Mesothelial cell of epicardium (in vitro differentiated cells): ENCODE results near the gene GLT6D1. TPM values are rescaled to one million over a fixed set of nuclear protein-coding genes. Genes with fewer than 3 reads are reported as not detected.

Source experiments
- DNase-seq, 2 experiments: peaks; one replicate each; pipeline ENCODE4 v3.0.0; 2021; ENCODE audit warnings: low spot score in 2 of 2; ENCODE audit not compliant: unreplicated experiment in 2 of 2
- H3K27ac Mint-ChIP-seq: 2 replicates; pipeline ENCODE4 v1.8.0; 2021; ENCODE audit warnings: mixed read lengths
- H3K27me3 Mint-ChIP-seq: 2 replicates; pipeline ENCODE4 v1.8.0; 2021; ENCODE audit warnings: low read depth, mixed read lengths
- H3K36me3 Mint-ChIP-seq: 2 replicates; pipeline ENCODE4 v1.8.0; 2021; ENCODE audit warnings: mixed read lengths
- H3K4me1 Mint-ChIP-seq: 2 replicates; pipeline ENCODE4 v1.8.0; 2021; ENCODE audit warnings: mixed read lengths
- H3K4me3 Mint-ChIP-seq: 2 replicates; pipeline ENCODE4 v1.8.0; 2021; ENCODE audit warnings: mild to moderate bottlenecking, moderate library complexity, mixed read lengths
- H3K9me3 Mint-ChIP-seq: 2 replicates; pipeline ENCODE4 v1.8.0; 2021; ENCODE audit warnings: mixed read lengths
- CTCF ChIP-seq: fragments of 200-600 bp; sonication (generic); IDR thresholded peaks from one replicate; pipeline ENCODE4 v1.5.0; 2021; ENCODE audit warnings: antibody characterized with exemption; ENCODE audit not compliant: unreplicated experiment
- total RNA-seq: library from RNA; stranded (reverse); gene quantifications from 3 replicates; pipeline ENCODE4 v1.2.1, GENCODE V29; 2021

GLT6D1 gene
- total RNA-seq, 1 donor from 2014 or later: not detected

- H3K9me3 Mint-ChIP-seq: no peaks in the 10 kb centered on the region
- H3K27ac Mint-ChIP-seq: no peak overlapping the region
- H3K4me3 Mint-ChIP-seq: no peak overlapping the region
- TF ChIP-seq CTCF: no peak
- no peaks in the 10 kb centered on the region for H3K36me3 Mint-ChIP-seq
- H3K27me3 Mint-ChIP-seq: peaks cover 24% of the 10 kb centered on the region
- no peak for DNase-seq
- peaks cover 4% of the 10 kb centered on the region for H3K4me1 Mint-ChIP-seq
Observed at GRCh38 chr9:135618866-135619598, 20.3 kb downstream of the GLT6D1 start.

- no peak overlapping the region for H3K27ac Mint-ChIP-seq
Observed at GRCh38 chr9:135617991-135618411, 21.3 kb downstream of the GLT6D1 start.

GRCh38 chr9:135617538-135617900, 21.8 kb downstream of the GLT6D1 start:
- Mint-ChIP-seq H3K36me3 (no peaks in the 10 kb centered on the region), H3K4me3 (no peak overlapping the region), H3K9me3 (no peaks in the 10 kb centered on the region), H3K4me1 (peaks cover 4% of the 10 kb centered on the region), H3K27ac (no peak overlapping the region), H3K27me3 (peaks cover 24% of the 10 kb centered on the region)
- no peak for DNase-seq
- TF ChIP-seq CTCF: no peak

More at GRCh38 chr9:135617991-135618411, 21.3 kb downstream of the GLT6D1 start:
- no peak for TF ChIP-seq CTCF
- peaks cover 4% of the 10 kb centered on the region for H3K4me1 Mint-ChIP-seq
- peaks cover 24% of the 10 kb centered on the region for H3K27me3 Mint-ChIP-seq
- no peak overlapping the region for H3K4me3 Mint-ChIP-seq
- no peaks in the 10 kb centered on the region for H3K36me3 Mint-ChIP-seq
- DNase-seq: no peak
- H3K9me3 Mint-ChIP-seq: no peaks in the 10 kb centered on the region

- H3K27me3 Mint-ChIP-seq: peaks cover 20% of the 10 kb centered on the region
- no peaks in the 10 kb centered on the region for H3K9me3 Mint-ChIP-seq
- no peak for TF ChIP-seq CTCF
- H3K36me3 Mint-ChIP-seq: no peaks in the 10 kb centered on the region
- DNase-seq: no peak
- H3K4me3 Mint-ChIP-seq: no peak overlapping the region
- H3K27ac Mint-ChIP-seq: no peak overlapping the region
- peaks cover 4% of the 10 kb centered on the region for H3K4me1 Mint-ChIP-seq
Observed at GRCh38 chr9:135616619-135617537, 22.5 kb downstream of the GLT6D1 start.

GRCh38 chr9:135615666-135616618, 23.4 kb downstream of the GLT6D1 start:
- H3K9me3 Mint-ChIP-seq: no peaks in the 10 kb centered on the region
- no peak for TF ChIP-seq CTCF
- H3K4me1 Mint-ChIP-seq: peaks cover 4% of the 10 kb centered on the region
- peaks cover 14% of the 10 kb centered on the region for H3K27me3 Mint-ChIP-seq
- H3K36me3 Mint-ChIP-seq: no peaks in the 10 kb centered on the region
- no peak overlapping the region for H3K4me3 Mint-ChIP-seq
- H3K27ac Mint-ChIP-seq: no peak overlapping the region
- DNase-seq: peak in 1 of 2 experiments; percentile 38
